Epithelial cell of esophagus (primary cell): ENCODE measurements around the gene AKAP12.

Experiments
- DNase-seq: peaks from one replicate; pipeline ENCODE4 v3.0.0; 2010; ENCODE audit warnings: low read depth
- H3K4me3 ChIP-seq: 2 replicates; pipeline ENCODE4 v1.5.1; 2011; ENCODE audit warnings: mild to moderate bottlenecking, low read length, control low read depth
- TF ChIP-seq, protein P1 (sequence below): IDR thresholded peaks from 2 replicates; pipeline ENCODE4 v1.5.1; 2011; ENCODE audit warnings: low read depth, mild to moderate bottlenecking, low read length, control low read depth, inconsistent platforms; ENCODE audit not compliant: insufficient read depth; ENCODE audit errors: missing control alignments

The AKAP12 gene

GRCh38 chr6:151297886-151298285, 58.1 kb downstream of the AKAP12 start:
- TF ChIP-seq, protein P1, sequence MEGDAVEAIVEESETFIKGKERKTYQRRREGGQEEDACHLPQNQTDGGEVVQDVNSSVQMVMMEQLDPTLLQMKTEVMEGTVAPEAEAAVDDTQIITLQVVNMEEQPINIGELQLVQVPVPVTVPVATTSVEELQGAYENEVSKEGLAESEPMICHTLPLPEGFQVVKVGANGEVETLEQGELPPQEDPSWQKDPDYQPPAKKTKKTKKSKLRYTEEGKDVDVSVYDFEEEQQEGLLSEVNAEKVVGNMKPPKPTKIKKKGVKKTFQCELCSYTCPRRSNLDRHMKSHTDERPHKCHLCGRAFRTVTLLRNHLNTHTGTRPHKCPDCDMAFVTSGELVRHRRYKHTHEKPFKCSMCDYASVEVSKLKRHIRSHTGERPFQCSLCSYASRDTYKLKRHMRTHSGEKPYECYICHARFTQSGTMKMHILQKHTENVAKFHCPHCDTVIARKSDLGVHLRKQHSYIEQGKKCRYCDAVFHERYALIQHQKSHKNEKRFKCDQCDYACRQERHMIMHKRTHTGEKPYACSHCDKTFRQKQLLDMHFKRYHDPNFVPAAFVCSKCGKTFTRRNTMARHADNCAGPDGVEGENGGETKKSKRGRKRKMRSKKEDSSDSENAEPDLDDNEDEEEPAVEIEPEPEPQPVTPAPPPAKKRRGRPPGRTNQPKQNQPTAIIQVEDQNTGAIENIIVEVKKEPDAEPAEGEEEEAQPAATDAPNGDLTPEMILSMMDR, result no peak
- no peak overlapping the region for H3K4me3 ChIP-seq
- DNase-seq, result no peak

DNA sequence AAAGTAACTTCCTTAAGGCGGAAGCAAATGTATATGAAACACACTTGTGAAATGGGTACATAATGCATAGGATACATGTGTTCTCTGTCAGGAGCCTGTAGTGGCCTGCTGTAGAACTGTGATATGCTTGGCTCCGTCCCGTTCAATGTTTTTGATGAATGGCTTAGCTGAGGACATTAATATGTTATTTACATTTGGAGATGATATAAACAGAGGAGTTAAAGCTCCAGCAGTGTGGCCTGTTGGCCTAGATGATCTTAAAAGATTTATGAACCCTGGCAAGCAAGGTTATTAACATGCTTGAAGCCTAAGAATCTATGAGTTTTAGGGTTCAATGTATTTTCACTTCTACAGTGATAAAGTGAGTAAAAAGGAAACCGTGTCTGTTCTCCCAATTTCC, 59.2 kb downstream of the AKAP12 start:
- no peak overlapping the region for H3K4me3 ChIP-seq
- TF ChIP-seq, protein P1, result no peak
- no peak for DNase-seq

DNA sequence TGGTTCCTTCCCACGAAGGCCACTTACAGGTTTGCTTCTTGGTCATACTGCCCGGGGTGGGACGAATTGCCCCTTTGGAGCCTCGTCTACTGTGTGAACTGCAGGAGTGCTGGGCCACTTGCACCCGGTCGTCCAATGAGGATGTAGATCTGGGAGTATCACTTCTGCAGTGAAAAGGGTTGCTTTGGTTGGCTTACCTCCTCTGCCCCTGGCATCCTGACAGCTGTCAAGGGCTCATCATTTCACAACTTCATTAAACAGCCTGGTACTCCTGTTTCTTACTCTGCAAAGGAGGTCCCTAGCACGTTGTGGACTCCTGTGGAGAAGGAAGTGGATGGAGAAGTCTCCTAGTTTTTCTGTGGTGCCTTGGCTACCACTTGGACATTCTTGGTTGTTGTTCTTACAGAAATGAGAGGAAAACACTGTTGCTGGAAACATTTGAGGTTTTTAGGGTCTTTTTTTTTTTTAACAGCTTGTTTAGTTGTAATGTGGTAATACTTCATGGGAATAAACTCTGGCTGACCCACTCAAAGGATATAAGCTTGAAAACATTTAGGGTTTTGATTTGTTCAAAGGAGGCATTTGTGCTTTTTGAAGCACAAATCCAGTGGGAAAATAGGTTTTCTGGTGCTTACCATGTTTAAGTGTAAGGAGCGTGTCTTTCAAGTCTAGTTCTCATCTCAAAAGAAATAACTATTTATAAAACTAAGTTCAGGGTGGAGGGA, 60.7 kb downstream of the AKAP12 start:
- no peak for DNase-seq
- TF ChIP-seq, protein P1, result no peak

GRCh38 chr6:151301547-151301946, 61.8 kb downstream of the AKAP12 start:
- TF ChIP-seq, protein P1, result no peak
- DNase-seq, result no peak
- no peak overlapping the region for H3K4me3 ChIP-seq

More for the DNA sequence above, 60.7 kb downstream of the AKAP12 start:
- H3K4me3 ChIP-seq, result no peak overlapping the region

- no peak overlapping the region for H3K4me3 ChIP-seq
- TF ChIP-seq, protein P1, result no peak
- DNase-seq, result no peak
These were observed 63.5 kb downstream of the AKAP12 start for GRCh38 chr6:151303231-151303630.

- DNase-seq, result no peak
- no peak overlapping the region for H3K4me3 ChIP-seq
- TF ChIP-seq, protein P1, result no peak
These were observed 66.6 kb downstream of the AKAP12 start for GRCh38 chr6:151306269-151306783.

- no peak for DNase-seq
- no peak overlapping the region for H3K4me3 ChIP-seq
- TF ChIP-seq, protein P1, result no peak
These were observed 67.7 kb downstream of the AKAP12 start for GRCh38 chr6:151307501-151307900.
